A673 (cell line): ENCODE measurements around the gene RNGTT. TPM values are rescaled to one million over a fixed set of nuclear protein-coding genes. Genes with fewer than 3 reads are reported as not detected.

ENCODE experiments used
- BruUV-seq: library from RNA; stranded (reverse); fragments of 400-500 nt; replicated peaks from 2 replicates; lab custom pipeline; 2021; lab: Mats Ljungman, UMichigan
- CTCF ChIA-PET: fragments of 300-600 bp; sonication (Branson Sonifier 250); formaldehyde crosslinking; loops from one replicate; lab custom pipeline; 2022; ENCODE audit warnings: antibody characterized with exemption; lab: Charles Lee
- POLR2A ChIA-PET: fragments of 300-600 bp; sonication (Branson Sonifier 250); formaldehyde crosslinking; loops from one replicate; lab custom pipeline; 2022; ENCODE audit warnings: antibody characterized with exemption; ENCODE audit not compliant: low non-redundant PET; lab: Charles Lee
- DNase-seq: peaks from one replicate; pipeline ENCODE4 v3.0.0-alpha.2; 2015; ENCODE audit warnings: low spot score
- H3K27ac ChIP-seq: fragments of 200-600 bp; sonication (generic); 2 replicates; pipeline ENCODE4 v1.5.1; 2016; ENCODE audit warnings: mixed run types, low read depth, mild to moderate bottlenecking, mixed read lengths, antibody characterized with exemption, low read length; ENCODE audit not compliant: poor library complexity, severe bottlenecking
- H3K27me3 ChIP-seq: fragments of 200-600 bp; sonication (generic); replicated peaks from 2 replicates; pipeline ENCODE4 v1.6.1; 2017; ENCODE audit warnings: mixed run types, low read depth, mild to moderate bottlenecking, mixed read lengths, antibody characterized with exemption, low read length; ENCODE audit not compliant: insufficient read depth, poor library complexity
- H3K36me3 ChIP-seq: fragments of 200-600 bp; sonication (generic); 2 replicates; pipeline ENCODE4 v1.6.1; 2016; ENCODE audit warnings: mixed run types, mild to moderate bottlenecking, mixed read lengths, antibody characterized with exemption, low read length; ENCODE audit not compliant: insufficient read depth, poor library complexity, severe bottlenecking
- H3K4me1 ChIP-seq: fragments of 200-600 bp; sonication (generic); 2 replicates; pipeline ENCODE4 v1.6.1; 2017; ENCODE audit warnings: mixed run types, mild to moderate bottlenecking, mixed read lengths, antibody characterized with exemption, low read length; ENCODE audit not compliant: insufficient read depth, poor library complexity, severe bottlenecking
- H3K4me3 ChIP-seq: fragments of 200-600 bp; sonication (generic); 2 replicates; pipeline ENCODE4 v1.5.1; 2016; ENCODE audit warnings: low read depth, mixed run types, mild to moderate bottlenecking, mixed read lengths, low read length; ENCODE audit not compliant: poor library complexity, severe bottlenecking
- H3K9me3 ChIP-seq: fragments of 200-600 bp; sonication (generic); 2 replicates; pipeline ENCODE4 v1.6.1; 2016; ENCODE audit warnings: mixed run types, low read depth, mild to moderate bottlenecking, mixed read lengths, antibody characterized with exemption, low read length; ENCODE audit not compliant: poor library complexity, severe bottlenecking
- CTCF ChIP-seq: fragments of 300-800, 200-600 bp; sonication (generic); conservative IDR thresholded peaks from 2 replicates; pipeline ENCODE4 v1.5.1; 2017; ENCODE audit warnings: low read depth, mild to moderate bottlenecking, antibody characterized with exemption, low read length, moderate library complexity, mixed read lengths
- EZH2 ChIP-seq: fragments of 200-600 bp; sonication (generic); IDR thresholded peaks from 2 replicates; pipeline ENCODE4 v1.6.1; 2017; ENCODE audit warnings: borderline replicate concordance, low read depth, mild to moderate bottlenecking, mixed read lengths, antibody characterized with exemption, low read length; ENCODE audit not compliant: poor library complexity, severe bottlenecking
- intact Hi-C: fragments of 100-400 bp; cut with micrococcal nuclease; formaldehyde crosslinking; loops from one replicate; pipeline ENCODE4 v1.10.0; 2022; ENCODE audit not compliant: unreplicated experiment
- total RNA-seq: library from RNA; stranded (reverse); gene quantifications from 2 replicates; pipeline ENCODE4 v1.2.3, GENCODE V29; 2021

The RNGTT gene
- total RNA-seq, 1 experiment from 2014 or later, result 31.8 TPM

GRCh38 chr6:88985901-88986300, 22.5 kb upstream of the RNGTT start:
- ChIA-PET CTCF (no interaction called here), POLR2A (no interaction called here)
- Histone ChIP-seq H3K27me3 (no peaks in the 10 kb centered on the region), H3K4me3 (no peak overlapping the region), H3K36me3 (no peaks in the 10 kb centered on the region), H3K9me3 (no peaks in the 10 kb centered on the region), H3K27ac (no peak overlapping the region), H3K4me1 (peaks cover 3% of the 10 kb centered on the region)
- no peak for DNase-seq
- intact Hi-C loops, result no loop called here
- no TSS peak for BruUV-seq
- TF ChIP-seq CTCF (no peak), EZH2 (no peak)

- Histone ChIP-seq H3K4me1 (peaks cover 3% of the 10 kb centered on the region), H3K27ac (no peak overlapping the region), H3K36me3 (no peaks in the 10 kb centered on the region), H3K4me3 (no peak overlapping the region), H3K27me3 (no peaks in the 10 kb centered on the region), H3K9me3 (no peaks in the 10 kb centered on the region)
- intact Hi-C loops, result loop anchor here (5.0 kb wide), 1 partner anchor 448 kb away; the partner anchor contains the start of gene ANKRD6
- no peak for TF ChIP-seq CTCF
- TF ChIP-seq EZH2, result no peak
- CTCF ChIA-PET, result interaction anchor here (0.6 kb wide), 2 partner anchors 383 to 914 kb away, joined by 3 to 7 read pairs; no protein-coding TSS in a partner anchor
- BruUV-seq, result no TSS peak
- POLR2A ChIA-PET, result no interaction called here
- DNase-seq, result no peak
Measured at GRCh38 chr6:88984606-88985005, 21.2 kb upstream of the RNGTT start.

- intact Hi-C loops, result loop anchor here (5.0 kb wide), 1 partner anchor 448 kb away; the partner anchor contains the start of gene ANKRD6
- no peak for TF ChIP-seq EZH2
- TF ChIP-seq CTCF, result no peak
- peaks cover 3% of the 10 kb centered on the region for H3K4me1 ChIP-seq
- no peak for DNase-seq
- CTCF ChIA-PET, result interaction anchor here (0.6 kb wide), 3 partner anchors 259 to 914 kb away, joined by 3 to 7 read pairs (median 3); no protein-coding TSS in a partner anchor
- POLR2A ChIA-PET, result no interaction called here
- no peaks in the 10 kb centered on the region for H3K36me3 ChIP-seq
- no peak overlapping the region for H3K27ac ChIP-seq
- H3K4me3 ChIP-seq, result no peak overlapping the region
- no peaks in the 10 kb centered on the region for H3K9me3 ChIP-seq
- H3K27me3 ChIP-seq, result no peaks in the 10 kb centered on the region
- no TSS peak for BruUV-seq
Measured at GRCh38 chr6:88984152-88984551, 20.7 kb upstream of the RNGTT start.
